Activated gamma-delta T cell treated with anti-CD3 and anti-CD28 coated beads, Interleukin-2, amount 50 U/mL, for 16 hours (primary cell): Measurements from ENCODE around the gene BUB1B.
"Not testable (repeated sequence)": the region's sequence is repeated elsewhere in the genome, so short reads cannot be mapped to it uniquely, and the experiment has no call there.

Experiments used
- DNase-seq: peaks from one replicate; pipeline ENCODE4 v3.0.0-alpha.2; 2020; ENCODE audit warnings: low read depth

BUB1B gene

GRCh38 chr15:40160689-40161688 lies at the start of gene BUB1B:
TSS of gene BUB1B (plus strand) at chr15:40161069. CDS start at chr15:40161221, 152 bp downstream.
- peak; percentile 88 for DNase-seq

- DNase-seq = no peak
Measured at GRCh38 chr15:40111888-40112287, 49.0 kb upstream of the BUB1B start.

- no peak for DNase-seq
Measured at GRCh38 chr15:40112789-40113188, 48.1 kb upstream of the BUB1B start.

GRCh38 chr15:40114218-40114617 lies 46.7 kb upstream of the BUB1B start:
- DNase-seq = no peak

GRCh38 chr15:40115106-40115505 lies 45.8 kb upstream of the BUB1B start:
- DNase-seq = not testable (repeated sequence)

- DNase-seq = no peak
Measured at GRCh38 chr15:40115670-40116093, 45.2 kb upstream of the BUB1B start.

- no peak for DNase-seq
Measured at GRCh38 chr15:40118473-40118872, 42.4 kb upstream of the BUB1B start.

GRCh38 chr15:40121911-40122638 lies 38.8 kb upstream of the BUB1B start:
- DNase-seq = no peak

GRCh38 chr15:40122989-40123388 lies 37.9 kb upstream of the BUB1B start:
- not testable (repeated sequence) for DNase-seq

GRCh38 chr15:40123863-40124262 lies 37.0 kb upstream of the BUB1B start:
- not testable (repeated sequence) for DNase-seq

GRCh38 chr15:40124333-40124732 lies 36.5 kb upstream of the BUB1B start:
- not testable (repeated sequence) for DNase-seq

- not testable (repeated sequence) for DNase-seq
Measured at GRCh38 chr15:40124807-40125285, 36.0 kb upstream of the BUB1B start.

GRCh38 chr15:40125950-40126349 lies 34.9 kb upstream of the BUB1B start:
- DNase-seq = no peak

- no peak for DNase-seq
Measured at GRCh38 chr15:40128766-40129660, 31.9 kb upstream of the BUB1B start.

GRCh38 chr15:40130118-40130517 lies 30.8 kb upstream of the BUB1B start:
- DNase-seq = no peak

GRCh38 chr15:40130799-40131502 lies 29.9 kb upstream of the BUB1B start:
- no peak for DNase-seq

- no peak for DNase-seq
Measured at GRCh38 chr15:40133544-40133943, 27.3 kb upstream of the BUB1B start.

- DNase-seq = no peak
Measured at GRCh38 chr15:40134885-40135284, 26.0 kb upstream of the BUB1B start.

- not testable (repeated sequence) for DNase-seq
Measured at GRCh38 chr15:40135846-40136450, 24.9 kb upstream of the BUB1B start.

GRCh38 chr15:40136470-40137302 lies 24.2 kb upstream of the BUB1B start:
- no peak for DNase-seq
